ENCODE data around the gene TNS3.

Gene TNS3

GRCh38 chr7:47428768-47429472, 153.0 kb downstream of the TNS3 start:
- no peak for DNase-seq (ENCODE audit: low read depth, low spot score)
- no peak for TF ChIP-seq CTCF (IDR thresholded peaks at IDR 0.05; ENCODE audit: low read depth, low read length)
- H3K4me3 ChIP-seq (ENCODE audit: low read depth, low read length): no peak overlapping the region
- in situ Hi-C loops (cut with HindIII; ENCODE audit: low sequenced_read_pairs): no loop called here

- TF ChIP-seq CTCF (IDR thresholded peaks at IDR 0.05; ENCODE audit: low read depth, low read length): no peak
- in situ Hi-C loops (cut with HindIII; ENCODE audit: low sequenced_read_pairs): no loop called here
- H3K4me3 ChIP-seq (ENCODE audit: low read depth, low read length): no peak overlapping the region
- no peak for DNase-seq (ENCODE audit: low read depth, low spot score)
These were observed 153.7 kb downstream of the TNS3 start for GRCh38 chr7:47428052-47428767.

- DNase-seq (ENCODE audit: low read depth, low spot score): no peak
- TF ChIP-seq CTCF (IDR thresholded peaks at IDR 0.05; ENCODE audit: low read depth, low read length): no peak
- in situ Hi-C loops (cut with HindIII; ENCODE audit: low sequenced_read_pairs): no loop called here
- no peak overlapping the region for H3K4me3 ChIP-seq (ENCODE audit: low read depth, low read length)
These were observed 154.8 kb downstream of the TNS3 start for GRCh38 chr7:47427051-47427643.

- no peak for DNase-seq (ENCODE audit: low read depth, low spot score)
- in situ Hi-C loops (cut with HindIII; ENCODE audit: low sequenced_read_pairs): no loop called here
These were observed 157.4 kb downstream of the TNS3 start for GRCh38 chr7:47424523-47424922.

GRCh38 chr7:47423196-47423595, 158.7 kb downstream of the TNS3 start:
- no peak for TF ChIP-seq CTCF (IDR thresholded peaks at IDR 0.05; ENCODE audit: low read depth, low read length)
- no peak overlapping the region for H3K4me3 ChIP-seq (ENCODE audit: low read depth, low read length)
- in situ Hi-C loops (cut with HindIII; ENCODE audit: low sequenced_read_pairs): no loop called here
- DNase-seq (ENCODE audit: low read depth, low spot score): no peak

More at GRCh38 chr7:47424523-47424922, 157.4 kb downstream of the TNS3 start:
- no peak for TF ChIP-seq CTCF (IDR thresholded peaks at IDR 0.05; ENCODE audit: low read depth, low read length)
- H3K4me3 ChIP-seq (ENCODE audit: low read depth, low read length): no peak overlapping the region

- H3K4me3 ChIP-seq (ENCODE audit: low read depth, low read length): no peak overlapping the region
- DNase-seq (ENCODE audit: low read depth, low spot score): no peak
- TF ChIP-seq CTCF (IDR thresholded peaks at IDR 0.05; ENCODE audit: low read depth, low read length): no peak
- in situ Hi-C loops (cut with HindIII; ENCODE audit: low sequenced_read_pairs): no loop called here
These were observed 159.3 kb downstream of the TNS3 start for GRCh38 chr7:47422611-47423010.
